Measurements from ENCODE around the gene XDH.

- TF ChIP-seq CTCF (IDR thresholded peaks at IDR 0.05) (no peak), REST (IDR thresholded peaks at IDR 0.05; ENCODE audit: insufficient read depth in 1 of 2, low read depth in 2 of 2, low read length in 1 of 2) (no peak), POLR2AphosphoS5 (IDR thresholded peaks at IDR 0.05; ENCODE audit: low read depth, low read length) (no peak)
Observed at GRCh38 chr2:31348618-31349017, 65.9 kb downstream of the XDH start.

Data from Panc1 (cell line).